GM15510 (cell line): ENCODE data around the gene GRN.

ENCODE experiments used
- POLR2A ChIP-seq: IDR thresholded peaks from 3 replicates; pipeline ENCODE4 v1.6.1; 2011; ENCODE audit warnings: borderline replicate concordance; ENCODE audit not compliant: insufficient read length; ENCODE audit errors: extremely low read depth

GRN gene

GRCh38 chr17:44381810-44382305 lies 36.8 kb downstream of the GRN start:
- no peak for TF ChIP-seq POLR2A

- no peak for TF ChIP-seq POLR2A
These were observed 37.8 kb downstream of the GRN start for GRCh38 chr17:44382917-44383316.

GRCh38 chr17:44383363-44383762 lies 38.3 kb downstream of the GRN start:
- no peak for TF ChIP-seq POLR2A

- no peak for TF ChIP-seq POLR2A
These were observed 38.8 kb downstream of the GRN start for GRCh38 chr17:44383861-44384260.

GRCh38 chr17:44384281-44384822 lies 39.2 kb downstream of the GRN start:
- no peak for TF ChIP-seq POLR2A

GRCh38 chr17:44384823-44385286 lies 39.8 kb downstream of the GRN start:
- no peak for TF ChIP-seq POLR2A

- no peak for TF ChIP-seq POLR2A
These were observed 40.4 kb downstream of the GRN start for GRCh38 chr17:44385287-44386181.

GRCh38 chr17:44386182-44386525 lies 41.1 kb downstream of the GRN start:
- no peak for TF ChIP-seq POLR2A

GRCh38 chr17:44387804-44388203 lies 42.7 kb downstream of the GRN start:
- TF ChIP-seq POLR2A = no peak

- TF ChIP-seq POLR2A = no peak
These were observed 44.2 kb downstream of the GRN start, which contains the start of gene ITGA2B for GRCh38 chr17:44389281-44389680. Gene ITGA2B (minus strand): TSS chr17:44389649. CDS start chr17:44389473, 176 bp downstream.

GRCh38 chr17:44389723-44390202 lies 44.7 kb downstream of the GRN start:
- no peak for TF ChIP-seq POLR2A

GRCh38 chr17:44390250-44390870 lies 45.3 kb downstream of the GRN start:
- no peak for TF ChIP-seq POLR2A

- TF ChIP-seq POLR2A = no peak
These were observed 49.7 kb downstream of the GRN start for GRCh38 chr17:44394833-44395232.

GRCh38 chr17:44396946-44397345 lies 51.8 kb downstream of the GRN start:
- no peak for TF ChIP-seq POLR2A

GRCh38 chr17:44397479-44398440 lies 52.7 kb downstream of the GRN start:
- TF ChIP-seq POLR2A = no peak
